ENCODE measurements around the gene ITGB5. TPM values are rescaled to one million over a fixed set of nuclear protein-coding genes. Genes with fewer than 3 reads are reported as not detected.
"Not testable (repeated sequence)": the region's sequence is repeated elsewhere in the genome, so short reads cannot be mapped to it uniquely, and the experiment has no call there.

Gene ITGB5
- total RNA-seq, 1 experiment from 2014 or later, result 0.86 TPM

DNA sequence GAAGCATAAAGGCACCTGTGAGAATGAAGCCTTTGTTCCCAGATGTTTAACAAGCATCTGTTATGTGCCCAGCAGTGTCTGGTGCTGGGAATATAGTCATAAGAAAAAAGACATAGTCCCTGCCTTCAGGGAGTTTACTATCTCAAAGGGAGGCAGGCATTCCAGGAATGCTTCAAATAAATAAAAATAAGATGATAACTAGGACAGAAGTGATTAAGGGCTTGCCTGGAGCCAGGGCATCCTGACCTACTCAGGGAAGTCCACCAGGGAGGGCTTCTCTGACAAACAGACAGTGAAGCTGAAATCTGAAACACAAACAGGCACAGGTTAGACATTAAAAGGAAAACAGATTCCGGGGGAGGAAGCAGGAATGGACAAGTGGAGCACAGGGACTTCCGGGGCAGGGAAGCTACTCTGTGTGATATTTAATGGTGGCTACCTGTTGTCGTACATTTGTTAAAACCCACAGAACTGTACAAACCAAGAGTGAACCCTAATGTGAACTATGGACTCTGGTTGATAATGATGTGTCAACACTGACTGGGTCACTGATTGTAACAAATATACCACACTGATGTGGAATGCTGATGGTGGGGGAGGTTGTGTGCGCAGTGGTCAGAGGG, 53.3 kb downstream of the ITGB5 start:
- H3K27me3 ChIP-seq (ENCODE audit: low read length), result no peaks in the 10 kb centered on the region
- no peak overlapping the region for H3K27ac ChIP-seq (ENCODE audit: low read length)
- no peaks in the 10 kb centered on the region for H3K9me2 ChIP-seq (replicated peaks; ENCODE audit: insufficient read depth, low read length)
- H4K20me1 ChIP-seq (ENCODE audit: insufficient read depth, low read depth, low read length), result no peaks in the 10 kb centered on the region
- no peak overlapping the region for H3K4me2 ChIP-seq (ENCODE audit: low read depth, low read length, poor library complexity, severe bottlenecking)
- H2AFZ ChIP-seq (ENCODE audit: low read length), result no peak overlapping the region
- no peak overlapping the region for H3K4me3 ChIP-seq (ENCODE audit: low read length)
- H3K79me2 ChIP-seq (ENCODE audit: low read length), result no peaks in the 10 kb centered on the region
- no peaks in the 10 kb centered on the region for H3K9me3 ChIP-seq (ENCODE audit: low read length)
- no peak for DNase-seq
- no peaks in the 10 kb centered on the region for H3K4me1 ChIP-seq (ENCODE audit: low read length)
- no peak overlapping the region for H3K9ac ChIP-seq (ENCODE audit: low read length)
- no peaks in the 10 kb centered on the region for H3K36me3 ChIP-seq (ENCODE audit: insufficient read depth, low read length)

DNA sequence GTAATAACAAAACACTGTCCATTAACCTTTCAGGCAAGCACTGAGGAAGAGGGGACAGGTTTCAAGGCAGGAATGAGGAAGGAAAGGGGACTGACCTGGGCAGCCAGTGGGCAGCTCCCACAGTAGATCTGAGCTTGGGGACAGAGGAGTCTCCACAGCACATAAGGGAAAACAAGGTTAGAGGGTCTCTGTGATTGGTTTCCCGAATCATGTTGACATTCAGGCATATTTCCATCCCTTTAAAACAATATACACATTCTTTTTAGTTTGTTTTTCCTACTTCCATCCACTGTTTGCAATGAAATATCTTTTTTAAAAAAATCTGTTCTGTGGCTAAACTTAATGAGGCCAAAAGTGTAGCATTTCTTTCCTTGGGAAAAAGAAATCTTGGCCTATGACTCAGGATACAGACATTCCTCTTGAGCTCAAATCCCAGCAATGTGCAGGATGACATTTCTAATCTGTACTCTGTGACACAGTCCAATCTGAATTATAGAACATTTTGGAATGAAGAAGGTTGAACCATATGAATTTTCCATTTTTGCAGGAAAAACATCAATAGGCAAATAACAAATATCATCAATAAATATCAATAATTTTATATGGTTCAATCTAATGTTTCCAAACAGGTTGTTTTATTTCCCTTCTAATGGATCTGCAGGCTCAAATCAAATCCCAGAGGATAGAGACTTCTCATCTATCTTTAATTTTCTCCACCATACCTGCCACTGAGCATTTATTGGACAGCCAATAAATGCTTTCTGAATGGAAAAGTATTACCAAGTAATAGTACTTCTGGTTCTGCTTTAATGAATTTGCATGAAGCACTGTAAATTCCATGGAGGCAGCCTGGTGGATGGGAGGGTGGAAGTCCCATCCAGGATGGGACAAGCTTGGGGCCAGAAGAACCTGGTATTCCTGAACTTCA, 54.1 kb downstream of the ITGB5 start:
- Histone ChIP-seq H3K4me3 (ENCODE audit: low read length) (no peak overlapping the region), H2AFZ (ENCODE audit: low read length) (no peak overlapping the region), H3K36me3 (ENCODE audit: insufficient read depth, low read length) (no peaks in the 10 kb centered on the region), H3K27me3 (ENCODE audit: low read length) (no peaks in the 10 kb centered on the region), H3K4me2 (ENCODE audit: low read depth, low read length, poor library complexity, severe bottlenecking) (no peak overlapping the region), H3K9me2 (replicated peaks; ENCODE audit: insufficient read depth, low read length) (no peaks in the 10 kb centered on the region), H3K9ac (ENCODE audit: low read length) (no peak overlapping the region), H3K27ac (ENCODE audit: low read length) (no peak overlapping the region), H4K20me1 (ENCODE audit: insufficient read depth, low read depth, low read length) (no peaks in the 10 kb centered on the region), H3K9me3 (ENCODE audit: low read length) (no peaks in the 10 kb centered on the region), H3K4me1 (ENCODE audit: low read length) (no peaks in the 10 kb centered on the region), H3K79me2 (ENCODE audit: low read length) (no peaks in the 10 kb centered on the region)
- DNase-seq, result no peak

DNA sequence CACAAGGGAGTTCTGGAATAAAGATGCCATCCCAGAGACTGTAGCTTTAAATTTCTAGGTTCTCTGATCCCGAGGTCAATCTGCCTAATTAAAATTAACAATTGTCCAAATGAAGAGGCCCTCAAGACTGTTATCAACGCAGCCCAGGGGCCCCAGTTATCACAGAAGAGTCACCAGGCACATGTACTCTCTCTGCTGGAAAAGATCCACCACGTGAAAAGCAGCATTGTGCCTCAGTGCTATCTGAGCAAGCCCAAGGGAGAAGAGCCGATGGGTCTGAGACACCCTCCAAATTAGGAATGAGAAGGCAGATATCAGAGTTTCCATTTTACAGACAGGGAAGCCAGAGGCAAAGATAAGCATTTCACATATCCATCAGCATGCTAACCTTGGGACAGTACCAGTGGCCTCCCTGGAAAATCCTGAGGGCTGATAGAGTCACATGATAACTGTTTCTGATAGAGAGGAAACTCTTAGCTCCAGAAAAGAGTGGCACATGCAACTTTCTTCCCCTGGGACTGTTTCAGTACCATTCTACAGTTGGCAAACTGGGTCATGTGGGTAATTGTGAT, 55.5 kb downstream of the ITGB5 start:
- no peak overlapping the region for H3K4me3 ChIP-seq (ENCODE audit: low read length)
- no peaks in the 10 kb centered on the region for H3K9me2 ChIP-seq (replicated peaks; ENCODE audit: insufficient read depth, low read length)
- no peak overlapping the region for H3K27ac ChIP-seq (ENCODE audit: low read length)
- H3K9ac ChIP-seq (ENCODE audit: low read length), result no peak overlapping the region
- H4K20me1 ChIP-seq (ENCODE audit: insufficient read depth, low read depth, low read length), result no peaks in the 10 kb centered on the region
- no peaks in the 10 kb centered on the region for H3K36me3 ChIP-seq (ENCODE audit: insufficient read depth, low read length)
- H3K79me2 ChIP-seq (ENCODE audit: low read length), result no peaks in the 10 kb centered on the region
- no peak overlapping the region for H2AFZ ChIP-seq (ENCODE audit: low read length)
- H3K4me2 ChIP-seq (ENCODE audit: low read depth, low read length, poor library complexity, severe bottlenecking), result no peak overlapping the region
- no peak for DNase-seq
- H3K27me3 ChIP-seq (ENCODE audit: low read length), result no peaks in the 10 kb centered on the region
- no peaks in the 10 kb centered on the region for H3K4me1 ChIP-seq (ENCODE audit: low read length)
- H3K9me3 ChIP-seq (ENCODE audit: low read length), result no peaks in the 10 kb centered on the region

DNA sequence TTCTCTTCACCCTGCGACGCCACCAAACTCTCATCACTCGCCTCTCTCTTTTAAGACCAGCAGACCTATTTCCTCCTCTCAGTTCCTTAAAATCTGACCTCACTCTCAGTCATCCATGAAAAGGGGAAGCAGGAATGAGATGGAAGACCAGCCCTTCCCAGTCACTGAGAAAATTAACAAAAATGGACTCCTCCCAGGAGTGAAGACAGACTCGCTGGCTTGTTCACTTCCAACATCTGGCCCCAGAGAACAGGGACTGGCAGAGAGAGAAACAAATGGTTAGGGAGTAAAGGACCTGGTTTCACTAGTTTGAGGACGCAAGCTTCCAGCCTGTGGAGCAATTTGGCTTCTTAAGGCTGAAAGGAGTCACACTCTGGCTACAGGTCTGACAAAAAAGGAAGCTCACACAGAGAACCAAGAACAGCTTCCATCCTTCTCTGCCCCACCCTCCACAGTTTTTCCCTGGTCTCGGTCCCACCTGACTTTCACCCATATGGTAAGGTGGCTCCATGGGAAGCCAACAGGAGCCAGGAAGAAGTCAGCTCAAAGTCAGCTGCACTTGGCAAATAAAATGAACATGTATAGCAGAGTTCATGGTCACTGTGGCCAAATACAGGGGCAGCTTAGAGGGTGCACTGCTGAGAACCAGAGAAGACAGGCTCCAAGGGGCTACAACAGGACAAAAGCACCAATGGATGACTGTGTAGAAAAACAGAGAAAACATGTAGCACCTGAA, 57.2 kb downstream of the ITGB5 start:
- no peak overlapping the region for H2AFZ ChIP-seq (ENCODE audit: low read length)
- DNase-seq, result no peak

DNA sequence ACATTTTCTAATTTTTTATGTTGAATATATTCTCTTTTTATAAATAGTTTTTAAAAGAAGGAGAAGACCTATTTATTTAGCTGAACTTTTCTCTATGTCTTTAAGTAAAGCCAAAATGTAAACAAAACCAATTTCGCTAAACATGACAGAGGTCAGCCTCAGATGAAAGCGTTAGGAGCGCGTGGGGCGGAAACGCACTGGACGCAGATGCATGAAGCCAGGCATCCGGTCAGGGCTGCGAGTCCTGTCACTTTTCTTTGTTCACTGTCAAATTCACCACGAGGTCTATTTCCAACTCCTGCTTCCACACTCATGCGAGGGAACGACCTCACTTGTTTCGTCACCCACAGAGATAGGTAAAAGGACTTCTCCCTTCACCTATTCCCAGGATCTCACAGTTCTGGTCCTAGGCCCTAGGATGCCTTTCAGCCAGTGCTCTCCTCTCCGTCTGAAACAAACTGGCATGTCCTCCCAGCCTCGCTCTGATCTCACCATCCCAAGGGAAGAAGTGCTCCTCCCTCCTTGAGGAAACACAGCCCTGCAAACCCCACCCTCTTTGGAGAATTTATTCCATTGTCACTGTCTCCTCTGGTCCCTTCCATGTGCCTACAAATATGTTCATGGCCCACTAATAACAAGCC, 57.9 kb downstream of the ITGB5 start:
- Histone ChIP-seq H2AFZ (ENCODE audit: low read length) (no peak overlapping the region), H3K9me2 (replicated peaks; ENCODE audit: insufficient read depth, low read length) (no peaks in the 10 kb centered on the region), H3K27me3 (ENCODE audit: low read length) (no peaks in the 10 kb centered on the region)

More for the DNA sequence above, 57.2 kb downstream of the ITGB5 start:
- H3K27me3 ChIP-seq (ENCODE audit: low read length), result no peaks in the 10 kb centered on the region
- no peak overlapping the region for H3K27ac ChIP-seq (ENCODE audit: low read length)
- H3K4me2 ChIP-seq (ENCODE audit: low read depth, low read length, poor library complexity, severe bottlenecking), result no peak overlapping the region
- H3K9ac ChIP-seq (ENCODE audit: low read length), result no peak overlapping the region
- no peaks in the 10 kb centered on the region for H3K4me1 ChIP-seq (ENCODE audit: low read length)
- no peaks in the 10 kb centered on the region for H4K20me1 ChIP-seq (ENCODE audit: insufficient read depth, low read depth, low read length)
- no peaks in the 10 kb centered on the region for H3K9me2 ChIP-seq (replicated peaks; ENCODE audit: insufficient read depth, low read length)
- H3K9me3 ChIP-seq (ENCODE audit: low read length), result no peaks in the 10 kb centered on the region
- no peak overlapping the region for H3K4me3 ChIP-seq (ENCODE audit: low read length)
- no peaks in the 10 kb centered on the region for H3K79me2 ChIP-seq (ENCODE audit: low read length)
- no peaks in the 10 kb centered on the region for H3K36me3 ChIP-seq (ENCODE audit: insufficient read depth, low read length)

DNA sequence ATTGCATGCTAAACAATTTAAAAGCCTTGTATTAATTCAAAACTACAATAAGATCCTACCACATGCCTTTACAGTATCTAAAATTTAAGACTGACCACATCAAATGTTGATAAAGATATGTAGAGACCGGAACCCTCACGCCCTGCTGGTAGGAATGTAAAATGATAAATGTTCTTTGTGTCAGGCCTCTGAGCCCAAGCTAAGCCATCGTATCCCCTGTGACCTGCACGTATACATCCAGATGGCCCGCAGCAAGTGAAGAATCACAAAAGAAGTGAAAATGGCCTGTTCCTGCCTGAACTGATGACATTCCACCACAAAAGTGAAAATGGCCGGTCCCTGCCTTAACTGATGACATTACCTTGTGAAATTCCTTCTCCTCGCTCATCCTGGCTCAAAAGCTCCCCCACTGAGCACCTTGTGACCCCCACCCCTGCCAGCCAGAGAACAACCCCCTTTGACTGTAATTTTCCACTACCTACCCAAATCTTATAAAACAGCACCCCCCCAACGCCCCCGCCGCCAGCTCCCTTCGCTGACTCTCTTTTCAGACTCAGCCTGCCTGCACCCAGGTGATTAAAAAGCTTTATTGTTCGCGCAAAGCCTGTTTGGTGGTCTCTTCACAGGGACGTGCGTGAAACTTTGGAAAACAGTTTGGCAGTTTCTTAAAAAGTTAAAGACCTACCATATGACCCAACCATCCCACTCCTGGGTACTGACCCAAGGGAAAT, 59.5 kb downstream of the ITGB5 start:
- H4K20me1 ChIP-seq (ENCODE audit: insufficient read depth, low read depth, low read length); H3K27ac ChIP-seq (ENCODE audit: low read length); H3K4me1 ChIP-seq (ENCODE audit: low read length); H3K9ac ChIP-seq (ENCODE audit: low read length); H3K27me3 ChIP-seq (ENCODE audit: low read length); H3K9me2 ChIP-seq (replicated peaks; ENCODE audit: insufficient read depth, low read length); H3K36me3 ChIP-seq (ENCODE audit: insufficient read depth, low read length); H3K4me3 ChIP-seq (ENCODE audit: low read length); H3K4me2 ChIP-seq (ENCODE audit: low read depth, low read length, poor library complexity, severe bottlenecking); H3K9me3 ChIP-seq (ENCODE audit: low read length); H3K79me2 ChIP-seq (ENCODE audit: low read length); DNase-seq; H2AFZ ChIP-seq (ENCODE audit: low read length): not testable (repeated sequence)

More for the DNA sequence above, 57.9 kb downstream of the ITGB5 start:
- no peak overlapping the region for H3K9ac ChIP-seq (ENCODE audit: low read length)
- H3K9me3 ChIP-seq (ENCODE audit: low read length), result no peaks in the 10 kb centered on the region
- no peaks in the 10 kb centered on the region for H3K4me1 ChIP-seq (ENCODE audit: low read length)
- no peaks in the 10 kb centered on the region for H3K79me2 ChIP-seq (ENCODE audit: low read length)
- no peak overlapping the region for H3K4me3 ChIP-seq (ENCODE audit: low read length)
- H4K20me1 ChIP-seq (ENCODE audit: insufficient read depth, low read depth, low read length), result no peaks in the 10 kb centered on the region
- H3K27ac ChIP-seq (ENCODE audit: low read length), result no peak overlapping the region
- no peak overlapping the region for H3K4me2 ChIP-seq (ENCODE audit: low read depth, low read length, poor library complexity, severe bottlenecking)
- no peaks in the 10 kb centered on the region for H3K36me3 ChIP-seq (ENCODE audit: insufficient read depth, low read length)
- no peak for DNase-seq

DNA sequence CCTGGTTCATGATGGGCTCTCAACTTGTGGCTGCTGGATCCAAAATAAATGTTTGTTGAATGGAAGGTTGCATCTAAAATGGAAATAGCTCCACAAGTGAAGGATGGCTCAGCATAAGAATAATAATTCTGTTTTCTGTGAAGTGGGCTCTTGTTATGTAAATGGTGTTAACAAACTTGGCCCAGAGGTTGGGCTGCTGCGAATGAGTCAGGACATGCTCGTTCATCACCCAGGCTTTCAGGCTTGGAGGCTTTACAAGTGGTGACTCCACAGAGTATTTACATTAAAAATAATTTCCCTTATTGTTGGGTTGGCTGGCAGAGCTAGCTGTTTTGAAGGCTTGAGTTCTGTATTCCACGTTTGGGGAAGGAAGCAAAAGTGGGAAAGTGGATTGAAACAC, 60.5 kb downstream of the ITGB5 start:
- no peak for DNase-seq
- H2AFZ ChIP-seq (ENCODE audit: low read length), result no peak overlapping the region
- H3K79me2 ChIP-seq (ENCODE audit: low read length), result no peaks in the 10 kb centered on the region
- no peaks in the 10 kb centered on the region for H4K20me1 ChIP-seq (ENCODE audit: insufficient read depth, low read depth, low read length)
- H3K36me3 ChIP-seq (ENCODE audit: insufficient read depth, low read length), result no peaks in the 10 kb centered on the region
- no peaks in the 10 kb centered on the region for H3K27me3 ChIP-seq (ENCODE audit: low read length)
- H3K27ac ChIP-seq (ENCODE audit: low read length), result no peak overlapping the region
- no peaks in the 10 kb centered on the region for H3K9me3 ChIP-seq (ENCODE audit: low read length)
- no peaks in the 10 kb centered on the region for H3K4me1 ChIP-seq (ENCODE audit: low read length)
- H3K9ac ChIP-seq (ENCODE audit: low read length), result no peak overlapping the region
- no peak overlapping the region for H3K4me2 ChIP-seq (ENCODE audit: low read depth, low read length, poor library complexity, severe bottlenecking)
- no peak overlapping the region for H3K4me3 ChIP-seq (ENCODE audit: low read length)
- H3K9me2 ChIP-seq (replicated peaks; ENCODE audit: insufficient read depth, low read length), result no peaks in the 10 kb centered on the region
